ENCODE results near the gene RNF41.

DNA sequence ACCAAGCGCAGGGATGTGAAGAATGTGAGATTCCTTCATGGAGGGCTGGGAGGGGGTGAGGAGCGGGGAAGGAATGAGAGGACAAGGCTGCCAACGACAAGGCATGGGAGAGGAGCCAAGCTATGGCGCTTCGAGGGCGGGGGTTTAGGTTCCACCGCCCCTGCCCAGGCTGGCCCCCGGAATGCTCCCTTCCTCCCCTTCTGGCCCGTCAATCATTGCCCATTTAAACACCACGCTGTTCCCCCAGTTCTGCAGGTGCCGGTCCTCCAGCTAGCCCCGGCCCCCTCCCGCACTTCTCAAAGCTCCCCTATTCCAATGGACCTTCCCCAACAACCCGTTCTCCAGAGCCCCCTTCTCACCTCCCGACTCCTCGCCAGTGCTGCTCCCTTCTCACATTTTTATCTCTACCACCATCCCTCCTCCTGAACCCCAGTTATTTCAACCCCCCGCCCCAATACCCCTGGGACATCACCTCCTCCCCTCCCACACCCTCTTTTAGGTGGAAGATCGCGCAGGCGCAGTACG, 428 bp downstream of the RNF41 start:
- TF ChIP-seq, protein P1, sequence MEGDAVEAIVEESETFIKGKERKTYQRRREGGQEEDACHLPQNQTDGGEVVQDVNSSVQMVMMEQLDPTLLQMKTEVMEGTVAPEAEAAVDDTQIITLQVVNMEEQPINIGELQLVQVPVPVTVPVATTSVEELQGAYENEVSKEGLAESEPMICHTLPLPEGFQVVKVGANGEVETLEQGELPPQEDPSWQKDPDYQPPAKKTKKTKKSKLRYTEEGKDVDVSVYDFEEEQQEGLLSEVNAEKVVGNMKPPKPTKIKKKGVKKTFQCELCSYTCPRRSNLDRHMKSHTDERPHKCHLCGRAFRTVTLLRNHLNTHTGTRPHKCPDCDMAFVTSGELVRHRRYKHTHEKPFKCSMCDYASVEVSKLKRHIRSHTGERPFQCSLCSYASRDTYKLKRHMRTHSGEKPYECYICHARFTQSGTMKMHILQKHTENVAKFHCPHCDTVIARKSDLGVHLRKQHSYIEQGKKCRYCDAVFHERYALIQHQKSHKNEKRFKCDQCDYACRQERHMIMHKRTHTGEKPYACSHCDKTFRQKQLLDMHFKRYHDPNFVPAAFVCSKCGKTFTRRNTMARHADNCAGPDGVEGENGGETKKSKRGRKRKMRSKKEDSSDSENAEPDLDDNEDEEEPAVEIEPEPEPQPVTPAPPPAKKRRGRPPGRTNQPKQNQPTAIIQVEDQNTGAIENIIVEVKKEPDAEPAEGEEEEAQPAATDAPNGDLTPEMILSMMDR (IDR thresholded peaks at IDR 0.05): no peak
- TF ChIP-seq EZH2 (IDR thresholded peaks at IDR 0.05; ENCODE audit: borderline replicate concordance, insufficient read depth, low read depth, low read length, poor library complexity, severe bottlenecking): no peak
